Sigmoid colon (tissue), 4 donors: ENCODE measurements around the gene GABRG1.

ENCODE experiments used
- CTCF ChIP-seq, 4 experiments: fragments of 450-650 bp in 3 of 4; fragments of 200-600 bp in 1 of 4; IDR thresholded peaks; one replicate each; pipeline ENCODE4 v1.5.1; 2016 to 2019; ENCODE audit warnings: antibody characterized with exemption in 4 of 4, mild to moderate bottlenecking in 3 of 4, moderate library complexity in 2 of 4
- POLR2A ChIP-seq, 2 donors: fragments of 450-650 bp; IDR thresholded peaks; one replicate each; pipeline ENCODE4 v1.6.1; 2016; ENCODE audit warnings: antibody characterized with exemption in 2 of 2, mild to moderate bottlenecking in 2 of 2, moderate library complexity in 2 of 2
- POLR2AphosphoS5 ChIP-seq, 4 donors: sonication (generic); formaldehyde crosslinking; IDR thresholded peaks; one replicate each; pipeline ENCODE4 v1.6.1; 2017; ENCODE audit warnings: antibody characterized with exemption in 4 of 4

- TF ChIP-seq POLR2A (IDR thresholded peaks at IDR 0.05) (no peak), CTCF (IDR thresholded peaks at IDR 0.05) (no peak), POLR2AphosphoS5 (IDR thresholded peaks at IDR 0.05) (no peak)
Observed at GRCh38 chr4:46081248-46081647, 42.6 kb downstream of the GABRG1 start.
